HCT116 (cell line): ENCODE data around the gene CSTF3. TPM values are rescaled to one million over a fixed set of nuclear protein-coding genes. Genes with fewer than 3 reads are reported as not detected.

Experiments used
- ATAC-seq: fragments of 200-7000 bp; cut with Tn5 transposase; 2 replicates; pipeline ENCODE4 v1.9.1; 2020; ENCODE audit warnings: mild to moderate bottlenecking, moderate library complexity
- BruUV-seq: library from RNA; stranded (reverse); fragments of 400-500 nt; replicated peaks from 2 replicates; lab custom pipeline; 2021; lab: Mats Ljungman, UMichigan
- CTCF ChIA-PET: fragments of 300-600 bp; sonication (Branson Sonifier 250); formaldehyde crosslinking; loops from one replicate; lab custom pipeline; 2021; ENCODE audit warnings: antibody characterized with exemption; lab: Charles Lee
- POLR2A ChIA-PET: fragments of 300-600, 350-600 bp; sonication (Branson Sonifier 250); formaldehyde crosslinking; loops from one replicate; lab custom pipeline; 2021; ENCODE audit warnings: antibody characterized with exemption; lab: Charles Lee
- RAD21 ChIA-PET, 2 experiments: fragments of 300-600 bp; sonication (Branson Sonifier 250); formaldehyde crosslinking; loops; one replicate each; lab custom pipeline; 2023; ENCODE audit warnings: low total read pairs in 2 of 2; ENCODE audit not compliant: uncharacterized antibody in 2 of 2, unreplicated experiment in 2 of 2, low non-redundant PET in 1 of 2; lab: Charles Lee
- DNase-seq: peaks from one replicate; pipeline ENCODE4 v3.0.0-alpha.2; 2010; ENCODE audit warnings: low read depth, low spot score
- H2AFZ ChIP-seq: fragments of 200-600 bp; shearing (Covaris generic), sonication (generic); 2 replicates; pipeline ENCODE4 v1.6.1; 2017; ENCODE audit warnings: low read depth, mixed run types, mixed read lengths, antibody characterized with exemption, low read length; ENCODE audit not compliant: poor library complexity, severe bottlenecking
- H3K27ac ChIP-seq: 2 replicates; pipeline ENCODE4 v1.5.1; 2012; ENCODE audit warnings: low read depth, low read length
- H3K27me3 ChIP-seq: fragments of 200-600 bp; sonication (generic); 2 replicates; pipeline ENCODE4 v1.6.1; 2016; ENCODE audit warnings: mixed run types, low read length, mixed read lengths; ENCODE audit not compliant: insufficient read depth
- H3K36me3 ChIP-seq, 2 experiments: fragments of 200-500 bp in 1 of 2; fragments of 200-600 bp in 1 of 2; sonication (Bioruptor generic) in 1 of 2; sonication (generic) in 1 of 2; 2 replicates each; pipeline versions ENCODE4 v1.5.1 to v1.6.1; 2014 to 2016; ENCODE audit warnings: low read length in 2 of 2, inconsistent platforms in 1 of 2, mixed read lengths in 1 of 2, mixed run types in 1 of 2; ENCODE audit not compliant: insufficient read depth in 2 of 2, control insufficient read depth in 1 of 2
- H3K4me1 ChIP-seq, 2 experiments: fragments of 200-600 bp in 1 of 2; sonication (generic) in 1 of 2; 2 replicates each; pipeline versions ENCODE4 v1.5.1 to v1.6.1; 2012 to 2017; ENCODE audit warnings: low read length in 2 of 2, inconsistent platforms in 1 of 2, mild to moderate bottlenecking in 1 of 2, mixed read lengths in 1 of 2, mixed run types in 1 of 2, moderate library complexity in 1 of 2; ENCODE audit not compliant: insufficient read depth in 2 of 2, control insufficient read depth in 1 of 2
- H3K4me2 ChIP-seq: fragments of 200-600 bp; sonication (generic); 2 replicates; pipeline ENCODE4 v1.6.1; 2017; ENCODE audit warnings: mixed run types, low read length, mixed read lengths
- H3K4me3 ChIP-seq, 2 experiments: fragments of 200-600 bp in 1 of 2; sonication (generic) in 1 of 2; replicated peaks in 1 of 2; 2 replicates each; pipeline ENCODE4 v1.5.1; 2011 to 2016; ENCODE audit warnings: low read length in 2 of 2, control low read depth in 1 of 2, low read depth in 1 of 2, mild to moderate bottlenecking in 1 of 2, mixed read lengths in 1 of 2, mixed run types in 1 of 2
- H3K79me2 ChIP-seq: fragments of 200-600 bp; sonication (generic); 2 replicates; pipeline ENCODE4 v1.6.1; 2017; ENCODE audit warnings: mild to moderate bottlenecking, mixed run types, low read length, moderate library complexity, mixed read lengths; ENCODE audit not compliant: insufficient read depth
- H3K9ac ChIP-seq: fragments of 200-600 bp; sonication (generic); 2 replicates; pipeline ENCODE4 v1.6.1; 2016; ENCODE audit warnings: low read length, mixed read lengths
- H3K9me2 ChIP-seq: fragments of 200-600 bp; sonication (generic), shearing (Covaris generic); 2 replicates; pipeline ENCODE4 v1.6.1; 2017; ENCODE audit warnings: mixed run types, mild to moderate bottlenecking, moderate library complexity; ENCODE audit not compliant: insufficient read depth
- H3K9me3 ChIP-seq, 2 experiments: fragments of 200-500 bp in 1 of 2; fragments of 200-600 bp in 1 of 2; sonication (Bioruptor generic) in 1 of 2; sonication (generic) in 1 of 2; 2 replicates each; pipeline ENCODE4 v1.6.1; 2014 to 2017; ENCODE audit warnings: low read length in 2 of 2, mixed read lengths in 2 of 2, inconsistent platforms in 1 of 2, low read depth in 1 of 2, mild to moderate bottlenecking in 1 of 2, mixed run types in 1 of 2, moderate library complexity in 1 of 2; ENCODE audit not compliant: control insufficient read depth in 1 of 2, insufficient read depth in 1 of 2
- H4K20me1 ChIP-seq: fragments of 200-600 bp; sonication (generic), shearing (Covaris generic); 2 replicates; pipeline ENCODE4 v1.6.1; 2017; ENCODE audit warnings: mixed run types, mild to moderate bottlenecking, moderate library complexity; ENCODE audit not compliant: insufficient read depth
- ATF3 ChIP-seq: IDR thresholded peaks from 2 replicates; pipeline ENCODE4 v1.6.1; 2012
- EGR1 ChIP-seq: IDR thresholded peaks from 2 replicates; pipeline ENCODE4 v1.6.1; 2012; ENCODE audit warnings: low read depth
- EZH2phosphoT487 ChIP-seq: fragments of 200-600 bp; IDR thresholded peaks from 2 replicates; pipeline ENCODE4 v1.6.1; 2018; ENCODE audit warnings: antibody characterized with exemption, borderline replicate concordance
- FOSL1 ChIP-seq: IDR thresholded peaks from 2 replicates; pipeline ENCODE4 v1.6.1; 2012; ENCODE audit warnings: low read depth
- SRF ChIP-seq: IDR thresholded peaks from 2 replicates; pipeline ENCODE4 v1.6.1; 2012; ENCODE audit warnings: low read depth
- TCF7L2 ChIP-seq: IDR thresholded peaks from 2 replicates; pipeline ENCODE4 v1.7.0; 2011; ENCODE audit warnings: borderline replicate concordance, inconsistent platforms; ENCODE audit not compliant: insufficient read depth, insufficient read length; ENCODE audit errors: extremely low read depth
- YY1 ChIP-seq: IDR thresholded peaks from 2 replicates; pipeline ENCODE4 v1.6.1; 2011; ENCODE audit warnings: low read length, low read depth, moderate library complexity, mild to moderate bottlenecking; ENCODE audit not compliant: insufficient replicate concordance; ENCODE audit errors: extremely low read depth
- intact Hi-C: fragments of 100-400 bp; cut with micrococcal nuclease; formaldehyde crosslinking; loops from 2 replicates; pipeline ENCODE4 v1.10.0; 2022
- total RNA-seq: library from RNA; stranded (reverse); gene quantifications from one replicate; pipeline ENCODE4 v1.2.1, GENCODE V29; 2021; ENCODE audit not compliant: unreplicated experiment

CSTF3 gene
- total RNA-seq, 1 experiment from 2014 or later, result 39.3 TPM

- H3K9me2 ChIP-seq, result no peaks in the 10 kb centered on the region
- peaks cover 87% of the 10 kb centered on the region for H3K79me2 ChIP-seq
- no TSS peak for BruUV-seq
- no peaks in the 10 kb centered on the region for H3K27me3 ChIP-seq
- CTCF ChIA-PET, result no interaction called here
- H3K27ac ChIP-seq, result no peak overlapping the region
- RAD21 ChIA-PET, result no interaction called here
- TF ChIP-seq YY1 (no peak), TCF7L2 (no peak), SRF (no peak), ATF3 (no peak), EZH2phosphoT487 (no peak), EGR1 (no peak), FOSL1 (no peak)
- intact Hi-C loops, result no loop called here
- DNase-seq, result no peak
- no peak for ATAC-seq
- H3K36me3 ChIP-seq, result peaks cover 2 to 12% of the 10 kb centered on the region in 2 experiments; a peak in 1 of 4 replicates
- POLR2A ChIA-PET, result no interaction called here
- H3K4me3 ChIP-seq, result no peak overlapping the region
- H3K9ac ChIP-seq, result no peak overlapping the region
- peak overlapping the region; percentile 83; the same call in 1 of the 2 replicates for H3K4me2 ChIP-seq
- no peak overlapping the region for H2AFZ ChIP-seq
- H3K9me3 ChIP-seq, result no peaks in the 10 kb centered on the region
- H3K4me1 ChIP-seq, result peaks cover 6 to 31% of the 10 kb centered on the region in 2 experiments; a peak in 3 of 4 replicates
- peaks cover 36% of the 10 kb centered on the region; the same call in 1 of the 2 replicates for H4K20me1 ChIP-seq
These were observed 2.5 kb downstream of the CSTF3 start for GRCh38 chr11:33158596-33159275.
